ENCODE results near the gene AHI1.

AHI1 gene

GRCh38 chr6:135286962-135287538 lies 210.5 kb downstream of the AHI1 start:
- no peak for DNase-seq (ENCODE audit: low read depth)

DNA sequence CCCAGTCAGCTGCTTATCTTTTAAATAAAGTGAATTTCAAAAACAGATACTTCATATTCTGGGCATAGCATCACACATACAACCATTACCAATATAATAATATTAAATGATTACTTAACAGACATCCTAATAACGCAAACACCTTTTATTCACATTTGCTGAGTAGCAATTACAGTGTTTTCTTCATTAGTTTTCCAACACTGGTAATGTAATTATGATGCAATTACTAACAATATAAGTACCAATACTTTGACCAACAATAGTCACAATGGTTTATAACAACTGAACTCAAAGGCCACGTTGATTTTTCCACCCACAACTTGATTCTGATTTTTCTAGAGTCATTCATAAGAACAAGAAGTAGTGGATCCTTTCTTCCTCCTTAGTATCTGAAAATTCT lies 212.4 kb downstream of the AHI1 start:
- Histone ChIP-seq H3K36me3 (ENCODE audit: control insufficient read depth, insufficient read depth, low read length, severe bottlenecking) (no peaks in the 10 kb centered on the region), H3K4me3 (ENCODE audit: low read length) (no peak overlapping the region), H3K9ac (ENCODE audit: low read length) (no peak overlapping the region)

More at GRCh38 chr6:135286962-135287538, 210.5 kb downstream of the AHI1 start:
- Histone ChIP-seq H3K36me3 (ENCODE audit: control insufficient read depth, insufficient read depth, low read length, severe bottlenecking) (no peaks in the 10 kb centered on the region), H3K9ac (ENCODE audit: low read length) (no peak overlapping the region), H3K9me3 (ENCODE audit: control insufficient read depth, low read length) (no peaks in the 10 kb centered on the region), H3K4me1 (ENCODE audit: control insufficient read depth, insufficient read depth, low read length) (no peaks in the 10 kb centered on the region), H3K27me3 (replicated peaks; ENCODE audit: control insufficient read depth, insufficient read depth, low read length) (no peaks in the 10 kb centered on the region), H3K4me3 (ENCODE audit: low read length) (no peak overlapping the region)

GRCh38 chr6:135283926-135284325 lies 213.6 kb downstream of the AHI1 start:
- H3K9ac ChIP-seq (ENCODE audit: low read length) = no peak overlapping the region
- DNase-seq (ENCODE audit: low read depth) = no peak
- H3K27me3 ChIP-seq (replicated peaks; ENCODE audit: control insufficient read depth, insufficient read depth, low read length) = no peaks in the 10 kb centered on the region
- no peaks in the 10 kb centered on the region for H3K36me3 ChIP-seq (ENCODE audit: control insufficient read depth, insufficient read depth, low read length, severe bottlenecking)
- no peaks in the 10 kb centered on the region for H3K9me3 ChIP-seq (ENCODE audit: control insufficient read depth, low read length)
- H3K4me3 ChIP-seq (ENCODE audit: low read length) = no peak overlapping the region
- peaks cover 11% of the 10 kb centered on the region for H3K4me1 ChIP-seq (ENCODE audit: control insufficient read depth, insufficient read depth, low read length)

More for the DNA sequence above, 212.4 kb downstream of the AHI1 start:
- Histone ChIP-seq H3K27me3 (replicated peaks; ENCODE audit: control insufficient read depth, insufficient read depth, low read length) (no peaks in the 10 kb centered on the region), H3K9me3 (ENCODE audit: control insufficient read depth, low read length) (no peaks in the 10 kb centered on the region), H3K4me1 (ENCODE audit: control insufficient read depth, insufficient read depth, low read length) (peaks cover 11% of the 10 kb centered on the region)
- no peak for DNase-seq (ENCODE audit: low read depth)

- no peak overlapping the region for H3K9ac ChIP-seq (ENCODE audit: low read length)
- H3K9me3 ChIP-seq (ENCODE audit: control insufficient read depth, low read length) = no peaks in the 10 kb centered on the region
- H3K27me3 ChIP-seq (replicated peaks; ENCODE audit: control insufficient read depth, insufficient read depth, low read length) = no peaks in the 10 kb centered on the region
- H3K36me3 ChIP-seq (ENCODE audit: control insufficient read depth, insufficient read depth, low read length, severe bottlenecking) = no peaks in the 10 kb centered on the region
- no peak for DNase-seq (ENCODE audit: low read depth)
- H3K4me3 ChIP-seq (ENCODE audit: low read length) = no peak overlapping the region
- H3K4me1 ChIP-seq (ENCODE audit: control insufficient read depth, insufficient read depth, low read length) = peaks cover 11% of the 10 kb centered on the region
Observed at GRCh38 chr6:135282395-135282794, 215.1 kb downstream of the AHI1 start.

DNA sequence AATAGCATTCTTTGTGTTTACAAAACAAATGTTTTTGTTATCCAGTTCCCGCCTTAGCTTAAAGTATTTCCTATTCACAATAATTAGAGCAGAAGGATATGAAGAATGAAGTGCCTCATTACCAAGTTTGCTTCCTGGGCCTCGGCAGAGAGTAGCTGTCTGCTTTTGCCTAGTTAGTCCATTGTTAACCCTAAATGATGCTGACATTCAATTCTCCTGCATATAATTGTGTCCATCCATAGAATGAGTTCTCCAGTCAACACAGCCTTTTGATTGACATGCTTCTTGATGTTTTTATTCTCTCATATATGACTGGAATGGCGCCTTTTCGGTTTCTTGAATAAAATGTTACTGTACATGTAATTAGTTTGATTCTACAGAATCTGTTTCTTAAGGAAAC lies 215.6 kb downstream of the AHI1 start:
- no peak for DNase-seq (ENCODE audit: low read depth)
- Histone ChIP-seq H3K4me3 (ENCODE audit: low read length) (no peak overlapping the region), H3K36me3 (ENCODE audit: control insufficient read depth, insufficient read depth, low read length, severe bottlenecking) (no peaks in the 10 kb centered on the region), H3K9ac (ENCODE audit: low read length) (no peak overlapping the region), H3K27me3 (replicated peaks; ENCODE audit: control insufficient read depth, insufficient read depth, low read length) (no peaks in the 10 kb centered on the region), H3K4me1 (ENCODE audit: control insufficient read depth, insufficient read depth, low read length) (peaks cover 11% of the 10 kb centered on the region), H3K9me3 (ENCODE audit: control insufficient read depth, low read length) (no peaks in the 10 kb centered on the region)

GRCh38 chr6:135281227-135281626 lies 216.3 kb downstream of the AHI1 start:
- Histone ChIP-seq H3K27me3 (replicated peaks; ENCODE audit: control insufficient read depth, insufficient read depth, low read length) (no peaks in the 10 kb centered on the region), H3K4me3 (ENCODE audit: low read length) (no peak overlapping the region), H3K36me3 (ENCODE audit: control insufficient read depth, insufficient read depth, low read length, severe bottlenecking) (no peaks in the 10 kb centered on the region), H3K9ac (ENCODE audit: low read length) (no peak overlapping the region), H3K4me1 (ENCODE audit: control insufficient read depth, insufficient read depth, low read length) (peaks cover 11% of the 10 kb centered on the region), H3K9me3 (ENCODE audit: control insufficient read depth, low read length) (no peaks in the 10 kb centered on the region)
- peak; percentile 8 for DNase-seq (ENCODE audit: low read depth)

- Histone ChIP-seq H3K27me3 (replicated peaks; ENCODE audit: control insufficient read depth, insufficient read depth, low read length) (no peaks in the 10 kb centered on the region), H3K36me3 (ENCODE audit: control insufficient read depth, insufficient read depth, low read length, severe bottlenecking) (no peaks in the 10 kb centered on the region), H3K9ac (ENCODE audit: low read length) (no peak overlapping the region), H3K4me3 (ENCODE audit: low read length) (no peak overlapping the region), H3K9me3 (ENCODE audit: control insufficient read depth, low read length) (no peaks in the 10 kb centered on the region), H3K4me1 (ENCODE audit: control insufficient read depth, insufficient read depth, low read length) (peaks cover 11% of the 10 kb centered on the region)
- peak; percentile 41 for DNase-seq (ENCODE audit: low read depth)
Observed at GRCh38 chr6:135280375-135281136, 217.0 kb downstream of the AHI1 start.

DNA sequence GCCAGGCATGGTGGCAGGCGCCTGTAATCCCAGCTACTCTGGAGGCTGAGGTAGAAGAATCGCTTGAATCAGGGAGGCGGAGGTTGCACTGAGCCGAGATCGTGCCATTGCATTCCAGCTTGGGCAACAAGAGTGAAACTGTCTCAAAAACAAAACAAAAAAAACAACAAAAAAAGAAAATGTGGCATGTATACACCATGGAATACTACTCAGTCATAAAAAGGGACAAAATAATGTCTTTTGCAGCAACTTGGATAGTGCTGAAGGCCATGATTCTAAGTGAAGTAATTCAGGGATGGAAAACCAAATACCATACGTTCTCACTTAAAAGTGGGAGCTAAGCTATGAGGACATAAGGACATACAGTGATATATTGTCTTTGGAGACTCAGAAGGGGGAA lies 220.1 kb downstream of the AHI1 start:
- DNase-seq (ENCODE audit: low read depth) = no peak
- no peaks in the 10 kb centered on the region for H3K9me3 ChIP-seq (ENCODE audit: control insufficient read depth, low read length)
- no peak overlapping the region for H3K4me3 ChIP-seq (ENCODE audit: low read length)
- no peaks in the 10 kb centered on the region for H3K27me3 ChIP-seq (replicated peaks; ENCODE audit: control insufficient read depth, insufficient read depth, low read length)
- H3K36me3 ChIP-seq (ENCODE audit: control insufficient read depth, insufficient read depth, low read length, severe bottlenecking) = no peaks in the 10 kb centered on the region
- peaks cover 11% of the 10 kb centered on the region for H3K4me1 ChIP-seq (ENCODE audit: control insufficient read depth, insufficient read depth, low read length)
- no peak overlapping the region for H3K9ac ChIP-seq (ENCODE audit: low read length)

DNA sequence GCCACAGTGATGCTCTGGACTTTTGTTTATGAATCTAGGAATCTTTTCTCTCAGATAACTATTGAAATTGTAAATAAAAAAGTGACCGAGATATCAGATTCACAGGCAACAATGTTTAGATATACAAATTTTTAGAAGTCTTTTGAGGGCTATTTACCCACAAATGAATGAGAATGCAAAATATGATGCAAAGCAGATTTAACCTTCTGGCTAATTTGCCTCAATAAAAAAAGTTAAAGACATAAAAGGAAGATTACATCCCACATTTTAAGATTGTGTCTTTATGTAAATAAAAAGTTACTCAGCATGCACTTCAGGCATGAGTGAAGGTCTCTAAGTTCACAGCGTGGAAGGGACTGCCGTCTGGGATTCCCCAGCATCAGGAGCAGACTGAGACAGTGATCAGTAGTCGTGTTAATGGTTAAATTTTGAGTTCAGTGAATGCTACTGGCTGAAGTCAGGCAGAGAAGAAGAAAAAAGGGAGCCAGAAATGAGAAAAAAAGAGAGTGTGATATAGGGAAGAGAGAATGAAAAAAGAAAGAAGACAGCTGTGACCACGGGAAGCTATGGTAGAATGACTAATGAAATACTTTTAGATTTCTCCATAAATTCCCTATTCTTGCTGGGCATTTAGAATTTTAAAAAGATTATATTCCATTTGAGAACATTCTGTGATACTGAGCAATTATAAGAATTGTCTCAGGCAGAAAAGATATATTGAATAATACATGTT lies 222.8 kb downstream of the AHI1 start:
- H3K9ac ChIP-seq (ENCODE audit: low read length) = no peak overlapping the region
- no peaks in the 10 kb centered on the region for H3K9me3 ChIP-seq (ENCODE audit: control insufficient read depth, low read length)
- H3K4me3 ChIP-seq (ENCODE audit: low read length) = peak overlapping the region; percentile 7
- no peaks in the 10 kb centered on the region for H3K36me3 ChIP-seq (ENCODE audit: control insufficient read depth, insufficient read depth, low read length, severe bottlenecking)
- no peaks in the 10 kb centered on the region for H3K4me1 ChIP-seq (ENCODE audit: control insufficient read depth, insufficient read depth, low read length)
- H3K27me3 ChIP-seq (replicated peaks; ENCODE audit: control insufficient read depth, insufficient read depth, low read length) = peaks cover 3% of the 10 kb centered on the region
- peak; percentile 26 for DNase-seq (ENCODE audit: low read depth)

GRCh38 chr6:135271626-135272025 lies 225.9 kb downstream of the AHI1 start:
- no peak for DNase-seq (ENCODE audit: low read depth)
- Histone ChIP-seq H3K9me3 (ENCODE audit: control insufficient read depth, low read length) (no peaks in the 10 kb centered on the region), H3K27me3 (replicated peaks; ENCODE audit: control insufficient read depth, insufficient read depth, low read length) (peaks cover 3% of the 10 kb centered on the region), H3K9ac (ENCODE audit: low read length) (no peak overlapping the region), H3K36me3 (ENCODE audit: control insufficient read depth, insufficient read depth, low read length, severe bottlenecking) (no peaks in the 10 kb centered on the region), H3K4me3 (ENCODE audit: low read length) (no peak overlapping the region), H3K4me1 (ENCODE audit: control insufficient read depth, insufficient read depth, low read length) (no peaks in the 10 kb centered on the region)

- Histone ChIP-seq H3K4me3 (ENCODE audit: low read length) (no peak overlapping the region), H3K9me3 (ENCODE audit: control insufficient read depth, low read length) (no peaks in the 10 kb centered on the region), H3K27me3 (replicated peaks; ENCODE audit: control insufficient read depth, insufficient read depth, low read length) (peaks cover 3% of the 10 kb centered on the region), H3K9ac (ENCODE audit: low read length) (no peak overlapping the region), H3K4me1 (ENCODE audit: control insufficient read depth, insufficient read depth, low read length) (no peaks in the 10 kb centered on the region), H3K36me3 (ENCODE audit: control insufficient read depth, insufficient read depth, low read length, severe bottlenecking) (no peaks in the 10 kb centered on the region)
- no peak for DNase-seq (ENCODE audit: low read depth)
Observed at GRCh38 chr6:135270676-135271536, 226.6 kb downstream of the AHI1 start.

Measured in adipocyte (in vitro differentiated cells).